GM12865 (cell line): Measurements from ENCODE around the gene PCNX3.

Experiments used
- DNase-seq: peaks from one replicate; pipeline ENCODE4 v3.0.0; 2010; ENCODE audit warnings: low read depth
- H3K4me3 ChIP-seq: 2 replicates; pipeline ENCODE4 v1.5.1; 2011; ENCODE audit warnings: mild to moderate bottlenecking, low read depth, low read length, control low read depth
- TF ChIP-seq, protein P1 (sequence below): IDR thresholded peaks from 2 replicates; pipeline ENCODE4 v1.5.1; 2011; ENCODE audit warnings: low read length, control low read depth, low read depth, inconsistent platforms; ENCODE audit not compliant: insufficient read depth; ENCODE audit errors: missing control alignments

The PCNX3 gene

GRCh38 chr11:65630215-65630614 lies 14.6 kb downstream of the PCNX3 start:
- no peak overlapping the region for H3K4me3 ChIP-seq
- TF ChIP-seq, protein P1, sequence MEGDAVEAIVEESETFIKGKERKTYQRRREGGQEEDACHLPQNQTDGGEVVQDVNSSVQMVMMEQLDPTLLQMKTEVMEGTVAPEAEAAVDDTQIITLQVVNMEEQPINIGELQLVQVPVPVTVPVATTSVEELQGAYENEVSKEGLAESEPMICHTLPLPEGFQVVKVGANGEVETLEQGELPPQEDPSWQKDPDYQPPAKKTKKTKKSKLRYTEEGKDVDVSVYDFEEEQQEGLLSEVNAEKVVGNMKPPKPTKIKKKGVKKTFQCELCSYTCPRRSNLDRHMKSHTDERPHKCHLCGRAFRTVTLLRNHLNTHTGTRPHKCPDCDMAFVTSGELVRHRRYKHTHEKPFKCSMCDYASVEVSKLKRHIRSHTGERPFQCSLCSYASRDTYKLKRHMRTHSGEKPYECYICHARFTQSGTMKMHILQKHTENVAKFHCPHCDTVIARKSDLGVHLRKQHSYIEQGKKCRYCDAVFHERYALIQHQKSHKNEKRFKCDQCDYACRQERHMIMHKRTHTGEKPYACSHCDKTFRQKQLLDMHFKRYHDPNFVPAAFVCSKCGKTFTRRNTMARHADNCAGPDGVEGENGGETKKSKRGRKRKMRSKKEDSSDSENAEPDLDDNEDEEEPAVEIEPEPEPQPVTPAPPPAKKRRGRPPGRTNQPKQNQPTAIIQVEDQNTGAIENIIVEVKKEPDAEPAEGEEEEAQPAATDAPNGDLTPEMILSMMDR, result no peak
- no peak for DNase-seq

GRCh38 chr11:65633390-65634108 lies 18.0 kb downstream of the PCNX3 start:
- no peak for DNase-seq
- TF ChIP-seq, protein P1, result no peak
- no peak overlapping the region for H3K4me3 ChIP-seq

- H3K4me3 ChIP-seq, result no peak overlapping the region
- TF ChIP-seq, protein P1, result no peak
- no peak for DNase-seq
Observed at GRCh38 chr11:65634109-65634436, 18.5 kb downstream of the PCNX3 start.

DNA sequence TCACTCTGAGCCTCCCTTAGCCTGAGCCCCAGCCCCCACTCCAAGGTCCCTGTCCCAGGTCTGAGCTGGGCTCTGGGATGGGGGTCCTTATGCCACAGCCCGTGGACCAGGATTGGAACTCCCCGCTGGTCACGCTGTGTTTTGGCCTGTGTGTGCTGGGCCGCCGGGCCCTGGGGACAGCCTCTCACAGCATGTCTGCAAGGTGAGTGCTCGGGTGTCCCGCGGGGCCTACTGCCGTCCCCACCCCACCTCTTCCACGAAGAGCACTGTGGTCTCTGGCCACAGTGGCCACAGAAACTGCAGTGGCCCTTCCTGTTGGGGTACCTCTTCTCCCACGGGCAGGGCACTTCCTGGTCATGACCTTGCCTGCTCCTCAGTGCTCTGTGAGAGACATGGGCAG lies 18.9 kb downstream of the PCNX3 start:
- DNase-seq, result no peak
- TF ChIP-seq, protein P1, result no peak
- H3K4me3 ChIP-seq, result no peak overlapping the region

- TF ChIP-seq, protein P1, result no peak
- no peak for DNase-seq
- no peak overlapping the region for H3K4me3 ChIP-seq
Observed at GRCh38 chr11:65634905-65635731, 19.5 kb downstream of the PCNX3 start.

DNA sequence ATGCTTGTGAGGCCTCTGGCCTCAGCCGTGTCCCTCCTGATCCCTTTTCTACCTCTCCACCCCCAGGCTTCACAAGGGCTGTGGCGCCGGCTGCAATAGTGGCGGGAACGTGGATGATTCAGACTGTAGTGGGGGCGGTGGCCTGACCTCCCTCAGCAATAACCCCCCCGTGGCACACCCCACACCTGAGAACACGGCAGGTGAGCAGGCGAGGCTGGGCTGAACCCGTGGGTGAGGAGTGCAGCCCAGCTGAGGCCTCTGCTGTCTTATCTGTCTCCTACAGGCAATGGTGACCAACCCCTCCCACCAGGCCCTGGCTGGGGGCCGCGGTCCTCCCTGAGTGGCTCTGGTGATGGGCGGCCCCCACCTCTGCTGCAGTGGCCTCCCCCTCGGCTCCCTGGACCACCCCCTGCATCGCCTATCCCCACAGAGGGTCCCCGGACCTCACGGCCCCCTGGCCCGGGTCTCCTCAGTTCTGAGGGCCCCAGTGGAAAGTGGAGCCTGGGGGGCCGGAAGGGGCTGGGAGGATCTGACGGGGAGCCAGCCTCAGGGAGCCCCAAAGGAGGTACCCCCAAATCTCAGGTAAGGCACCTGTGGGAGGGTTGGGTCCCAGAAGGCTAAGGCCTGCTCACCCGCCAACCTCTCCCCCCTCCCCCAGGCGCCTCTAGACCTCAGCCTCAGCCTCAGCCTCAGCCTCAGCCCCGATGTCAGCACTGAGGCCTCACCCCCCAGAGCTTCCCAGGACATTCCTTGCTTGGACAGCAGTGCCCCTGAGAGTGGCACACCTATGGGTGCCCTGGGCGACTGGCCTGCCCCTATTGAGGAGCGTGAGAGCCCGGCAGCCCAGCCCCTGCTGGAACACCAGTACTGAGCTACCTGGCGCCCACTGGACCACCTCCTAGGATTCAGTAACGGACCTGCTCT lies 20.8 kb downstream of the PCNX3 start:
- H3K4me3 ChIP-seq, result no peak overlapping the region
- DNase-seq, result no peak
- TF ChIP-seq, protein P1, result no peak
